ENCODE data around the gene LRRC8A.
A peak's percentile ranks its signal among the peaks of the same experiment; 100 is the strongest.

Gene LRRC8A

DNA sequence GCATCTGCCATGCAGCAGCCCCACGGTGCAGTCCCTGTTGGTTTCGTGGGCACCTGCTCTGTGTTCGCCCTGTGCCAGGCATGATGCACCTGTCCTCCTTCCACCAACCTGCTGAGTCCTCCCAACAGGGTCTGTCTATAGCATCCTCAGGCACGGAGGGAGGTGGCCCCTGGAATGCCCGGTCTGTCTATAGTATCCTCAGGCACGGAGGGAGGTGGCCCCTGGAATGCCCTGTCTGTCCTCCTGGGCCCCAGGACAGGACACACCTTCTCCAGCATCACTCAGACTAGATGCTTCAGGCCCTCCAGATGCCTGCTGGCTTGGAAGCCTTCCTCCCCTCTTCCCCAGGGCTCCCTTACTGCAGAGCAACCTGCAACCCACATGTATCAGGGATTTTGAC is 29.0 kb downstream of the LRRC8A start:
- peaks cover 37 to 86% of the 10 kb centered on the region in 2 donors for H3K36me3 ChIP-seq (replicated peaks in 1 of 2; ENCODE audit: control insufficient read depth in 2 of 2, insufficient read depth in 2 of 2, low read length in 2 of 2)

DNA sequence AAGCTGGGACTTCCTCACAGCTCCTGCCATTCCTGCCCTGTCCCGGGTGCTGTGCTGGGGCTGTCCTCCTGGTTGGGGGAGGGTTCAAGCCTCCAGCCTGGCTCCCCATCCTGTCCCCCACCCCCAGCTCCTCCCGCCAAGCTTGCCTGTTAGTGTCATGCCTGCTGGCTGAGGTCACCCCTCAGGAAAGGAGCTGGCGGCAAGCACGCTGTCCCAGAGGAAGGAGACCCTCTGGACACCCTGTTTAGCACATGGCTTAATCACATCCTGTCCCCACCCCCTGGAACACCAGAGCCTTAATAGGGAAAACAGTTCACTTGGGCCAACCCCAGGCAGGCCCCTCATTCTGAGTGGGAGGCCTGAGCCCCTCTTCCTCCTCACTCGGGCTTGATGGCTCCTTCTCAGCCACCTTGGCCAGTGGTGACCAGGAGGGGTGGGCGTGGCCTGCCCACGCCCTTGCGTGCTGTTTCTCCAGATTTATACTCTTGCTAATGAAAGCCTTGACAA is 29.6 kb downstream of the LRRC8A start:
- Histone ChIP-seq H3K4me1 (ENCODE audit: control insufficient read depth in 2 of 2, insufficient read depth in 1 of 2, low read depth in 1 of 2, low read length in 2 of 2) (peaks cover 11 to 22% of the 10 kb centered on the region in 2 donors), H4K91ac (ENCODE audit: low read depth, low read length, poor library complexity) (no peak overlapping the region), H3K9me3 (replicated peaks in 1 of 2; ENCODE audit: control insufficient read depth in 2 of 2, insufficient read depth in 1 of 2, low read depth in 1 of 2, low read length in 2 of 2) (peaks cover 0 to 3% of the 10 kb centered on the region in 2 donors), H3K14ac (ENCODE audit: low read length) (no peak overlapping the region), H2BK15ac (ENCODE audit: low read length) (no peak overlapping the region), H3K18ac (ENCODE audit: low read length) (no peak overlapping the region), H3K79me1 (ENCODE audit: low read depth, low read length) (peaks cover 13% of the 10 kb centered on the region), H3K9ac (ENCODE audit: low read depth, low read length, poor library complexity) (no peak overlapping the region), H3K23ac (ENCODE audit: low read depth, low read length, poor library complexity) (peak overlapping the region; percentile 81), H2BK5ac (ENCODE audit: low read length) (no peak overlapping the region), H2AFZ (ENCODE audit: low read length) (no peak overlapping the region), H3K4ac (ENCODE audit: low read length) (no peak overlapping the region), H3K27me3 (ENCODE audit: control insufficient read depth in 3 of 3, insufficient read depth in 3 of 3, low read depth in 1 of 3, low read length in 3 of 3) (no peaks in the 10 kb centered on the region), H3K4me3 (ENCODE audit: low read length in 2 of 2) (no peak overlapping the region), H3K36me3 (replicated peaks in 1 of 2; ENCODE audit: control insufficient read depth in 2 of 2, insufficient read depth in 2 of 2, low read length in 2 of 2) (peaks cover 43 to 89% of the 10 kb centered on the region in 2 donors), H2BK120ac (ENCODE audit: low read depth, low read length) (no peak overlapping the region), H2AK5ac (ENCODE audit: low read depth, low read length) (peak overlapping the region; percentile 25), H3K27ac (replicated peaks; ENCODE audit: low read length) (peak overlapping the region; percentile 65), H3K4me2 (ENCODE audit: insufficient read depth, low read length, poor library complexity, severe bottlenecking) (no peak overlapping the region), H4K8ac (ENCODE audit: low read depth, low read length) (no peak overlapping the region), H2BK12ac (ENCODE audit: low read length) (no peak overlapping the region)
- WGBS, 2 donors (ENCODE audit: extremely low coverage in 2 of 2, insufficient read length in 2 of 2, insufficient replicate concordance in 1 of 2): no CpG with 5 or more reads among the region's 8 CpGs
- no peak for DNase-seq (ENCODE audit: low spot score)

More for the DNA sequence above, 29.0 kb downstream of the LRRC8A start:
- no peak overlapping the region for H2AK5ac ChIP-seq (ENCODE audit: low read depth, low read length)
- peak overlapping the region; percentile 76 for H2BK12ac ChIP-seq (ENCODE audit: low read length)
- no peak overlapping the region for H2BK120ac ChIP-seq (ENCODE audit: low read depth, low read length)
- H2BK15ac ChIP-seq (ENCODE audit: low read length): no peak overlapping the region
- H3K18ac ChIP-seq (ENCODE audit: low read length): no peak overlapping the region
- no peak overlapping the region for H2AFZ ChIP-seq (ENCODE audit: low read length)
- no peak overlapping the region for H3K27ac ChIP-seq (replicated peaks; ENCODE audit: low read length)
- H4K8ac ChIP-seq (ENCODE audit: low read depth, low read length): no peak overlapping the region
- H3K4ac ChIP-seq (ENCODE audit: low read length): no peak overlapping the region
- H3K9me3 ChIP-seq (replicated peaks in 1 of 2; ENCODE audit: control insufficient read depth in 2 of 2, insufficient read depth in 1 of 2, low read depth in 1 of 2, low read length in 2 of 2): peaks cover 0 to 3% of the 10 kb centered on the region in 2 donors
- no peak overlapping the region for H3K23ac ChIP-seq (ENCODE audit: low read depth, low read length, poor library complexity)
- no peak overlapping the region for H2BK5ac ChIP-seq (ENCODE audit: low read length)
- H3K27me3 ChIP-seq (ENCODE audit: control insufficient read depth in 3 of 3, insufficient read depth in 3 of 3, low read depth in 1 of 3, low read length in 3 of 3): no peaks in the 10 kb centered on the region
- H3K4me1 ChIP-seq (ENCODE audit: control insufficient read depth in 2 of 2, insufficient read depth in 1 of 2, low read depth in 1 of 2, low read length in 2 of 2): peaks cover 11 to 22% of the 10 kb centered on the region in 2 donors
- H3K4me3 ChIP-seq (ENCODE audit: low read length in 2 of 2): no peak overlapping the region
- no peak overlapping the region for H3K9ac ChIP-seq (ENCODE audit: low read depth, low read length, poor library complexity)
- WGBS, 2 donors (ENCODE audit: extremely low coverage in 2 of 2, insufficient read length in 2 of 2, insufficient replicate concordance in 1 of 2): no CpG with 5 or more reads among the region's 6 CpGs
- no peak for DNase-seq (ENCODE audit: low spot score)
- no peak overlapping the region for H3K14ac ChIP-seq (ENCODE audit: low read length)
- peaks cover 9% of the 10 kb centered on the region for H3K79me1 ChIP-seq (ENCODE audit: low read depth, low read length)
- H3K4me2 ChIP-seq (ENCODE audit: insufficient read depth, low read length, poor library complexity, severe bottlenecking): no peak overlapping the region
- H4K91ac ChIP-seq (ENCODE audit: low read depth, low read length, poor library complexity): no peak overlapping the region

DNA sequence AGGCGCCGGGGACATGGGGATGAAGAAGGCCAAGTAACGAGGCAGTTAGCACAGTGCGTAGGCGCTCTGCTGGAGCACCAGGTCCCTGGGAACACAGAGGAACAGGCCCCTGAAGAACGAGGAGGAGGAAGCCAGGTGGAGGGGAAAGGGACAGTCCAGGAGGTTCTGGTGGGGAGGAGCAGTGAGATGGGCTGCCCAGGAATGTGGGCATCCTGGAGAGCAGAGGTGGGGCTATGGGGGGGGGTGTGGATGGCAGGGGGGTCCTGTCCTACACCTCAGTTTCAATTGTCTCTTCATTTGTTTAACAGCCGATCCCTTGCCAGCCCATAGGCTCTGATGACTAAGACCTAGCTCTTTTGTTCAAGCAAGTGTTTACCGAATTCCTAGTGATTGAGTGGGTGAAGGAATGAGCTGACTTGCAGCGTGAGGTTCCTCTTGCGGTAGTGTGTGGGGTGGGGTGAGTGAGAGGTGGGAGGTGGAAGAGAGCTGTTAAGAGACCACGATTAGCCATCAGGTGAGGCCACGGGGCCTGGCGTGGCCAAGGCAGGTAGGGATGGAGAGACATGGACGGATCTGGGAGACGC is 30.4 kb downstream of the LRRC8A start:
- Histone ChIP-seq H3K4me3 (ENCODE audit: low read length in 2 of 2) (no peak overlapping the region), H3K27ac (replicated peaks; ENCODE audit: low read length) (peak overlapping the region; percentile 65), H4K8ac (ENCODE audit: low read depth, low read length) (no peak overlapping the region), H3K9ac (ENCODE audit: low read depth, low read length, poor library complexity) (no peak overlapping the region), H3K36me3 (replicated peaks in 1 of 2; ENCODE audit: control insufficient read depth in 2 of 2, insufficient read depth in 2 of 2, low read length in 2 of 2) (peaks cover 45 to 89% of the 10 kb centered on the region in 2 donors), H2BK15ac (ENCODE audit: low read length) (peak overlapping the region; percentile 93), H3K9me3 (replicated peaks in 1 of 2; ENCODE audit: control insufficient read depth in 2 of 2, insufficient read depth in 1 of 2, low read depth in 1 of 2, low read length in 2 of 2) (peaks cover 0 to 3% of the 10 kb centered on the region in 2 donors), H2BK5ac (ENCODE audit: low read length) (peak overlapping the region; percentile 84), H4K91ac (ENCODE audit: low read depth, low read length, poor library complexity) (no peak overlapping the region), H2BK12ac (ENCODE audit: low read length) (peak overlapping the region; percentile 69), H3K4me1 (ENCODE audit: control insufficient read depth in 2 of 2, insufficient read depth in 1 of 2, low read depth in 1 of 2, low read length in 2 of 2) (peaks cover 11 to 22% of the 10 kb centered on the region in 2 donors), H2AFZ (ENCODE audit: low read length) (no peak overlapping the region), H3K27me3 (ENCODE audit: control insufficient read depth in 3 of 3, insufficient read depth in 3 of 3, low read depth in 1 of 3, low read length in 3 of 3) (no peaks in the 10 kb centered on the region), H3K14ac (ENCODE audit: low read length) (peak overlapping the region; percentile 72), H3K4me2 (ENCODE audit: insufficient read depth, low read length, poor library complexity, severe bottlenecking) (no peak overlapping the region), H3K4ac (ENCODE audit: low read length) (no peak overlapping the region), H3K79me1 (ENCODE audit: low read depth, low read length) (peaks cover 13% of the 10 kb centered on the region), H3K18ac (ENCODE audit: low read length) (peak overlapping the region; percentile 59), H3K23ac (ENCODE audit: low read depth, low read length, poor library complexity) (peak overlapping the region; percentile 10), H2AK5ac (ENCODE audit: low read depth, low read length) (peak overlapping the region; percentile 81), H2BK120ac (ENCODE audit: low read depth, low read length) (no peak overlapping the region)
- no CpG with 5 or more reads among the region's 15 CpGs for WGBS, 2 donors (ENCODE audit: extremely low coverage in 2 of 2, insufficient read length in 2 of 2, insufficient replicate concordance in 1 of 2)
- no peak for DNase-seq (ENCODE audit: low spot score)

DNA sequence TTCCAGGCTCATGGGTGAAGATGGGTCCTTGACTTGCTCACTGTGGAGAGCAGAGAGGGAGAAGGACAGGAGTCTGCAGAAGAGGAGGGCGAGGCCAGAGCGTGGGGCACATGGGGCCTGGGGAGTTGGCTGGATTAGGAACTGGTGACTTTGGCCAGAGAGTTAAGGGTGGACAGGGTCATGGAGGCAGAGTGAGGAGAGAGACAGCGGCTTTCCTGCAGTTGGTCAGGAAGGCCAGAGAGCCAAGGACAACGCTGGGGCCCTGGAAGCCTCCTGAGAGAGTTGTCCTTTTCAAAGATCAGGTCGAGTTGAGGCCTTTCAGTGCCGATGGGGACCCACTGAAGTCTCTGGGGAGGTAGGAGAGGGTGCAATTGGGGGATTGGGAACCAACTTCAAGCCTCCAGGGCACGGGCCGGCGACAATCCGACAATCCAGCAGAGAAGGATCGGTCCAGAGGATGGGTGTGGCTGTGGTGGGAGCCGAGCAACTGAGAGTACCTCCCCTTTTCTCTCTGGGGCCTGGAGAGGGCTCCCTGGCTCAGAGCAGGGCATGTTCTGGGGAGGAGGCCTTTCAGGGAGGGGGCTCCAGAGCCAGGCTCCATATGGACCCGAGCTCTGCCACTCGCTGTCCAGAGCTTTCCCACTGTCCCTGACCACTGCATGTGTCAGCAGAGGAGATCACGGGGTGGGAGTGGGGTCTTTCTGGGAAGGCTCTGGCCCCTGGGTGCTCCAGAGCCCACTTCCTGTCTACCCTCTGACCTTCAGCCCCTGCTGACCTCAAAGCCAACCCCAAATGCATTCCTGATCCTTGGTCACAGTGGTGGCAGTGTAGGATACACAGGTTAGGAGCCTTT is 31.3 kb downstream of the LRRC8A start:
- peak overlapping the region; percentile 84 for H2BK5ac ChIP-seq (ENCODE audit: low read length)
- peak overlapping the region; percentile 67 for H3K23ac ChIP-seq (ENCODE audit: low read depth, low read length, poor library complexity)
- H3K79me1 ChIP-seq (ENCODE audit: low read depth, low read length): peaks cover 10% of the 10 kb centered on the region
- no peak overlapping the region for H4K91ac ChIP-seq (ENCODE audit: low read depth, low read length, poor library complexity)
- H2BK12ac ChIP-seq (ENCODE audit: low read length): peak overlapping the region; percentile 64
- no peaks in the 10 kb centered on the region for H3K27me3 ChIP-seq (ENCODE audit: control insufficient read depth in 3 of 3, insufficient read depth in 3 of 3, low read depth in 1 of 3, low read length in 3 of 3)
- peaks cover 11 to 22% of the 10 kb centered on the region in 2 donors for H3K4me1 ChIP-seq (ENCODE audit: control insufficient read depth in 2 of 2, insufficient read depth in 1 of 2, low read depth in 1 of 2, low read length in 2 of 2)
- H2AK5ac ChIP-seq (ENCODE audit: low read depth, low read length): peak overlapping the region; percentile 81
- no peak overlapping the region for H4K8ac ChIP-seq (ENCODE audit: low read depth, low read length)
- H2AFZ ChIP-seq (ENCODE audit: low read length): no peak overlapping the region
- no peak overlapping the region for H2BK120ac ChIP-seq (ENCODE audit: low read depth, low read length)
- H3K9me3 ChIP-seq (replicated peaks in 1 of 2; ENCODE audit: control insufficient read depth in 2 of 2, insufficient read depth in 1 of 2, low read depth in 1 of 2, low read length in 2 of 2): peaks cover 0 to 3% of the 10 kb centered on the region in 2 donors
- H3K14ac ChIP-seq (ENCODE audit: low read length): peak overlapping the region; percentile 47
- H3K4me3 ChIP-seq (ENCODE audit: low read length in 2 of 2): no peak overlapping the region
- H3K4me2 ChIP-seq (ENCODE audit: insufficient read depth, low read length, poor library complexity, severe bottlenecking): no peak overlapping the region
- DNase-seq (ENCODE audit: low spot score): no peak
- no CpG with 5 or more reads among the region's 15 CpGs for WGBS, 2 donors (ENCODE audit: extremely low coverage in 2 of 2, insufficient read length in 2 of 2, insufficient replicate concordance in 1 of 2)
- peak overlapping the region; percentile 93 for H2BK15ac ChIP-seq (ENCODE audit: low read length)
- peak overlapping the region; percentile 41 for H3K27ac ChIP-seq (replicated peaks; ENCODE audit: low read length)
- no peak overlapping the region for H3K9ac ChIP-seq (ENCODE audit: low read depth, low read length, poor library complexity)
- H3K4ac ChIP-seq (ENCODE audit: low read length): no peak overlapping the region
- H3K18ac ChIP-seq (ENCODE audit: low read length): peak overlapping the region; percentile 80
- peaks cover 43 to 89% of the 10 kb centered on the region in 2 donors for H3K36me3 ChIP-seq (replicated peaks in 1 of 2; ENCODE audit: control insufficient read depth in 2 of 2, insufficient read depth in 2 of 2, low read length in 2 of 2)

Measured in neuronal stem cell (in vitro differentiated cells).